ENCODE measurements around the gene MAP4K2. TPM values are rescaled to one million over a fixed set of nuclear protein-coding genes. Genes with fewer than 3 reads are reported as not detected.

Gene MAP4K2
- total RNA-seq, 1 donor from 2014 or later = 25.8 TPM

GRCh38 chr11:64752175-64752970, 50.6 kb downstream of the MAP4K2 start:
- no peaks in the 10 kb centered on the region for H3K36me3 Mint-ChIP-seq
- H3K4me3 Mint-ChIP-seq = no peak overlapping the region
- TF ChIP-seq, protein P1, sequence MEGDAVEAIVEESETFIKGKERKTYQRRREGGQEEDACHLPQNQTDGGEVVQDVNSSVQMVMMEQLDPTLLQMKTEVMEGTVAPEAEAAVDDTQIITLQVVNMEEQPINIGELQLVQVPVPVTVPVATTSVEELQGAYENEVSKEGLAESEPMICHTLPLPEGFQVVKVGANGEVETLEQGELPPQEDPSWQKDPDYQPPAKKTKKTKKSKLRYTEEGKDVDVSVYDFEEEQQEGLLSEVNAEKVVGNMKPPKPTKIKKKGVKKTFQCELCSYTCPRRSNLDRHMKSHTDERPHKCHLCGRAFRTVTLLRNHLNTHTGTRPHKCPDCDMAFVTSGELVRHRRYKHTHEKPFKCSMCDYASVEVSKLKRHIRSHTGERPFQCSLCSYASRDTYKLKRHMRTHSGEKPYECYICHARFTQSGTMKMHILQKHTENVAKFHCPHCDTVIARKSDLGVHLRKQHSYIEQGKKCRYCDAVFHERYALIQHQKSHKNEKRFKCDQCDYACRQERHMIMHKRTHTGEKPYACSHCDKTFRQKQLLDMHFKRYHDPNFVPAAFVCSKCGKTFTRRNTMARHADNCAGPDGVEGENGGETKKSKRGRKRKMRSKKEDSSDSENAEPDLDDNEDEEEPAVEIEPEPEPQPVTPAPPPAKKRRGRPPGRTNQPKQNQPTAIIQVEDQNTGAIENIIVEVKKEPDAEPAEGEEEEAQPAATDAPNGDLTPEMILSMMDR (IDR thresholded peaks at IDR 0.05; ENCODE audit: unreplicated experiment) = no peak
- peaks cover 2% of the 10 kb centered on the region for H3K27me3 Mint-ChIP-seq (ENCODE audit: low read depth)
- H3K27ac Mint-ChIP-seq = no peak overlapping the region
- no peak for DNase-seq (ENCODE audit: low spot score in 2 of 2, unreplicated experiment in 2 of 2)
- no peaks in the 10 kb centered on the region for H3K9me3 Mint-ChIP-seq
- H3K4me1 Mint-ChIP-seq = peaks cover 5% of the 10 kb centered on the region

GRCh38 chr11:64751580-64751979, 51.4 kb downstream of the MAP4K2 start:
- Mint-ChIP-seq H3K27me3 (ENCODE audit: low read depth) (peaks cover 6% of the 10 kb centered on the region), H3K4me1 (peaks cover 5% of the 10 kb centered on the region), H3K27ac (no peak overlapping the region), H3K4me3 (no peak overlapping the region), H3K36me3 (no peaks in the 10 kb centered on the region), H3K9me3 (no peaks in the 10 kb centered on the region)
- TF ChIP-seq, protein P1 (IDR thresholded peaks at IDR 0.05; ENCODE audit: unreplicated experiment) = no peak
- no peak for DNase-seq (ENCODE audit: low spot score in 2 of 2, unreplicated experiment in 2 of 2)

- Mint-ChIP-seq H3K4me1 (peaks cover 5% of the 10 kb centered on the region), H3K27ac (no peak overlapping the region), H3K27me3 (ENCODE audit: low read depth) (peaks cover 10% of the 10 kb centered on the region), H3K36me3 (no peaks in the 10 kb centered on the region), H3K9me3 (no peaks in the 10 kb centered on the region), H3K4me3 (no peak overlapping the region)
- TF ChIP-seq, protein P1 (IDR thresholded peaks at IDR 0.05; ENCODE audit: unreplicated experiment) = no peak
- no peak for DNase-seq (ENCODE audit: low spot score in 2 of 2, unreplicated experiment in 2 of 2)
Measured at GRCh38 chr11:64751136-64751535, 51.9 kb downstream of the MAP4K2 start.

DNA sequence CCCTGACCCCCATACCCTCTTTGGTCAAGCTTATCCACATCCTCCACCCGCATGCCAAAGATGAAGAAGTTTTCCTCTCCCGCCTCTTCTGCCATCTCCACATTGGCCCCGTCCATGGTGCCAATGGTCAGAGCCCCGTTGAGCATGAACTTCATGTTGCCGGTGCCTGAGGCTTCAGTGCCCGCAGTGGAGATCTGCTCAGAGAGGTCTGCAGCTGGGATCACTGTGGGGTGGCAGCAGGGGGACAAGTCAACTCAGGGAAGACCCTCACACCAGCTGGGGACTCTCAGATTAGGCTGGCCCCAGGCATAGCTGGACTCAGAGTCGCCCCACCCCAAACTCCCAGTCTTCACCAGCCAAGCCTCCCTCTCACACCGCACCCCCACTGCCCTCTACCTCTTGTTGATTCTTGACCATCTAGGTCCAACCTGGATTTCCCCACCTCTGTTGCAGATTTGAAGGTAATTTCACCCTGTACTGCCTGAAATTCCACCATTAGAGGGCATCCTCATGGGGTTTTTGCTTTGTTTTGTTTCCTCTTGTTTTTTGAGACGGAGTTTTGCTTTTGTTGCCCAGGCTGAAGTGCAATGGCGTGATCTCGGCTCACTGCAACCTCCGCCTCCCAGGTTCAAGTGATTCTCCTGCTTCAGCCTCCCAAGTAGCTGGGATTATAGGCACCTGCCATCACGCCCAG, 52.5 kb downstream of the MAP4K2 start:
- Mint-ChIP-seq H3K27ac (no peak overlapping the region), H3K4me1 (peaks cover 5% of the 10 kb centered on the region), H3K4me3 (no peak overlapping the region), H3K36me3 (no peaks in the 10 kb centered on the region), H3K27me3 (ENCODE audit: low read depth) (peaks cover 15% of the 10 kb centered on the region), H3K9me3 (no peaks in the 10 kb centered on the region)
- no peak for DNase-seq (ENCODE audit: low spot score in 2 of 2, unreplicated experiment in 2 of 2)
- TF ChIP-seq, protein P1 (IDR thresholded peaks at IDR 0.05; ENCODE audit: unreplicated experiment) = no peak

GRCh38 chr11:64747961-64748665, 54.9 kb downstream of the MAP4K2 start:
- peaks cover 30% of the 10 kb centered on the region for H3K27me3 Mint-ChIP-seq (ENCODE audit: low read depth)
- no peak for DNase-seq (ENCODE audit: low spot score in 2 of 2, unreplicated experiment in 2 of 2)
- peak overlapping the region; percentile 28 for H3K27ac Mint-ChIP-seq
- peaks cover 17% of the 10 kb centered on the region for H3K4me1 Mint-ChIP-seq
- H3K36me3 Mint-ChIP-seq = no peaks in the 10 kb centered on the region
- TF ChIP-seq, protein P1 (IDR thresholded peaks at IDR 0.05; ENCODE audit: unreplicated experiment) = no peak
- H3K9me3 Mint-ChIP-seq = no peaks in the 10 kb centered on the region
- no peak overlapping the region for H3K4me3 Mint-ChIP-seq

Data from mesothelial cell of epicardium (in vitro differentiated cells).